HCT116 (cell line): ENCODE data around the gene GNAT1.

Source experiments
- CEBPB ChIP-seq: IDR thresholded peaks from 2 replicates; pipeline ENCODE4 v1.6.1; 2012; ENCODE audit warnings: low read depth
- EGR1 ChIP-seq: IDR thresholded peaks from 2 replicates; pipeline ENCODE4 v1.6.1; 2012; ENCODE audit warnings: low read depth
- JUND ChIP-seq: IDR thresholded peaks from 2 replicates; pipeline ENCODE4 v1.6.1; 2012
- POLR2A ChIP-seq: IDR thresholded peaks from 2 replicates; pipeline ENCODE4 v1.7.0; 2011; ENCODE audit warnings: borderline replicate concordance; ENCODE audit not compliant: insufficient read depth, insufficient read length; ENCODE audit errors: extremely low read depth
- POLR2AphosphoS5 ChIP-seq: IDR thresholded peaks from 2 replicates; pipeline ENCODE4 v1.6.1; 2011; ENCODE audit warnings: mild to moderate bottlenecking, low read depth, low read length, moderate library complexity
- SP1 ChIP-seq: IDR thresholded peaks from 2 replicates; pipeline ENCODE4 v1.6.1; 2012; ENCODE audit warnings: low read depth
- SRF ChIP-seq: IDR thresholded peaks from 2 replicates; pipeline ENCODE4 v1.6.1; 2012; ENCODE audit warnings: low read depth
- TCF7L2 ChIP-seq: IDR thresholded peaks from 2 replicates; pipeline ENCODE4 v1.7.0; 2011; ENCODE audit warnings: borderline replicate concordance, inconsistent platforms; ENCODE audit not compliant: insufficient read depth, insufficient read length; ENCODE audit errors: extremely low read depth
- TF ChIP-seq, protein P1 (sequence below), 3 experiments: fragments of 200-600 bp in 1 of 3; sonication (generic) in 1 of 3; IDR thresholded peaks in 2 of 3; conservative IDR thresholded peaks in 1 of 3; 2 replicates each; pipeline ENCODE4 v1.5.1; 2012 to 2017; ENCODE audit warnings: low read depth in 2 of 3, low read length in 2 of 3, antibody characterized with exemption in 1 of 3, borderline replicate concordance in 1 of 3, control low read depth in 1 of 3, mild to moderate bottlenecking in 1 of 3, mixed read lengths in 1 of 3, mixed run types in 1 of 3, moderate library complexity in 1 of 3; ENCODE audit not compliant: insufficient read depth in 1 of 3

DNA sequence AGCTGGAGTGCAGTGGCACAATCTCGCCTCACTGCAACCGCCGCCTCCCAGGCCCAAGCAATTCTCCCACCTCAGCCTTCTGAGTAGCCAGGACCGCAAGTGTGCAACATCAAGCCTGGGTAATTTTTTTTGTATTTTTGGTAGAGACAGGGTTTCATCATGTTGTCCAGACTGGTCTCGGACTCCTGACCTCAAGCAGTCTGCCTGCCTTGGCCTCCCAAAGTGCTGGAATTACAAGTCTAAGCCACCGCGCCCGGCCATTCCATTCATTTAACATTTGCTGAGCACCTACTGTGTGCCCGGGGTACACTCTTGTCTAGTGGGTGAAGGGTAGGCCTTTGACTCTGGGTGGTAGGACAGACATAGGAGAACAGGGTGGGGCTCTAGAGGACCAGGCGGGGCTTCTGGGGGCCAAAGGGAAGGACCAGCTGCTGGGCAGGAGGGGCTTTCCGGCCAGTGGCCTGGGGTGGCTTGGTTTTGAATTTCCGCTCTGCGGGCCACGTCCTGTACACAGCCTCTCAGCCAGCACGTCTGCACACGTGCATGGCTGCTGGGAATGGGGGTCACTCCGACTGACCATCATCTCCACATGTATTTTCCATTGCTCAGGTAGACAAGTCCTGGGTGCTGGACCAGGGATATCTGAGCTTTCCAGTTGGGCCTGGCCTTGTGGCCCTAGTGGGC lies 16.1 kb downstream of the GNAT1 start:
- TF ChIP-seq JUND (no peak), TCF7L2 (no peak), POLR2A (no peak), CEBPB (no peak), SRF (no peak), SP1 (no peak), POLR2AphosphoS5 (no peak), EGR1 (no peak)
- TF ChIP-seq, protein P1, sequence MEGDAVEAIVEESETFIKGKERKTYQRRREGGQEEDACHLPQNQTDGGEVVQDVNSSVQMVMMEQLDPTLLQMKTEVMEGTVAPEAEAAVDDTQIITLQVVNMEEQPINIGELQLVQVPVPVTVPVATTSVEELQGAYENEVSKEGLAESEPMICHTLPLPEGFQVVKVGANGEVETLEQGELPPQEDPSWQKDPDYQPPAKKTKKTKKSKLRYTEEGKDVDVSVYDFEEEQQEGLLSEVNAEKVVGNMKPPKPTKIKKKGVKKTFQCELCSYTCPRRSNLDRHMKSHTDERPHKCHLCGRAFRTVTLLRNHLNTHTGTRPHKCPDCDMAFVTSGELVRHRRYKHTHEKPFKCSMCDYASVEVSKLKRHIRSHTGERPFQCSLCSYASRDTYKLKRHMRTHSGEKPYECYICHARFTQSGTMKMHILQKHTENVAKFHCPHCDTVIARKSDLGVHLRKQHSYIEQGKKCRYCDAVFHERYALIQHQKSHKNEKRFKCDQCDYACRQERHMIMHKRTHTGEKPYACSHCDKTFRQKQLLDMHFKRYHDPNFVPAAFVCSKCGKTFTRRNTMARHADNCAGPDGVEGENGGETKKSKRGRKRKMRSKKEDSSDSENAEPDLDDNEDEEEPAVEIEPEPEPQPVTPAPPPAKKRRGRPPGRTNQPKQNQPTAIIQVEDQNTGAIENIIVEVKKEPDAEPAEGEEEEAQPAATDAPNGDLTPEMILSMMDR (IDR thresholded peaks at IDR 0.05 in 2 of 3, conservative IDR thresholded peaks at IDR 0.05 in 1 of 3; ENCODE audit: borderline replicate concordance in 1 of 3, insufficient read depth in 1 of 3, low read depth in 2 of 3, low read length in 2 of 3): no peak
